HG03135 (cell line): ENCODE results near the gene AMY2B.
"Not testable (repeated sequence)": the region's sequence is repeated elsewhere in the genome, so short reads cannot be mapped to it uniquely, and the experiment has no call there.

Experiments used
- ATAC-seq: cut with Tn5 transposase; IDR thresholded peaks from one replicate; pipeline ENCODE4 v1.9.1; 2021; ENCODE audit warnings: mild to moderate bottlenecking, moderate library complexity; ENCODE audit not compliant: unreplicated experiment

AMY2B gene

GRCh38 chr1:103571289-103571688 is at the start of gene AMY2B:
TSS of gene AMY2B (plus strand) at chr1:103571589. CDS start at chr1:103571603, 14 bp downstream.
- ATAC-seq, result not testable (repeated sequence)

GRCh38 chr1:103523346-103523745 is 48.0 kb upstream of the AMY2B start:
- ATAC-seq, result no peak

GRCh38 chr1:103525114-103525606 is 46.2 kb upstream of the AMY2B start:
- peak; percentile 46 for ATAC-seq

- ATAC-seq, result peak; percentile 79
These were observed 45.5 kb upstream of the AMY2B start, which contains the start of gene RNPC3 for GRCh38 chr1:103525607-103526507. TSS of gene RNPC3 (plus strand) at chr1:103525699. CDS start at chr1:103526071, 372 bp downstream.

- ATAC-seq, result no peak
These were observed 44.1 kb upstream of the AMY2B start for GRCh38 chr1:103527331-103527730.

- no peak for ATAC-seq
These were observed 41.6 kb upstream of the AMY2B start for GRCh38 chr1:103529746-103530145.

- no peak for ATAC-seq
These were observed 33.2 kb upstream of the AMY2B start for GRCh38 chr1:103538226-103538625.

- no peak for ATAC-seq
These were observed 30.0 kb upstream of the AMY2B start for GRCh38 chr1:103541431-103541830.

- ATAC-seq, result no peak
These were observed 24.9 kb upstream of the AMY2B start for GRCh38 chr1:103546496-103546895.

GRCh38 chr1:103547840-103548239 is 23.5 kb upstream of the AMY2B start:
- ATAC-seq, result no peak

GRCh38 chr1:103560427-103560826 is 11.0 kb upstream of the AMY2B start:
- ATAC-seq, result no peak

GRCh38 chr1:103561124-103561523 is 10.3 kb upstream of the AMY2B start:
- not testable (repeated sequence) for ATAC-seq

GRCh38 chr1:103561643-103562395 is 9.6 kb upstream of the AMY2B start:
- ATAC-seq, result peak; percentile 89

GRCh38 chr1:103563056-103563455 is 8.3 kb upstream of the AMY2B start:
- ATAC-seq, result no peak

GRCh38 chr1:103569493-103569892 is 1.9 kb upstream of the AMY2B start:
- ATAC-seq, result no peak

- ATAC-seq, result no peak
These were observed 4.7 kb downstream of the AMY2B start for GRCh38 chr1:103576065-103576464.

- not testable (repeated sequence) for ATAC-seq
These were observed 5.4 kb downstream of the AMY2B start for GRCh38 chr1:103576784-103577183.

- ATAC-seq, result no peak
These were observed 11.1 kb downstream of the AMY2B start for GRCh38 chr1:103582464-103582863.

GRCh38 chr1:103583887-103584286 is 12.5 kb downstream of the AMY2B start:
- no peak for ATAC-seq

- no peak for ATAC-seq
These were observed 13.1 kb downstream of the AMY2B start for GRCh38 chr1:103584537-103584936.

- not testable (repeated sequence) for ATAC-seq
These were observed 31.4 kb downstream of the AMY2B start for GRCh38 chr1:103602740-103603139.

- no peak for ATAC-seq
These were observed 45.0 kb downstream of the AMY2B start for GRCh38 chr1:103616362-103616761.
